K562 (cell line): ENCODE data around the gene ALG14.

Experiments
- BDP1 ChIP-seq: IDR thresholded peaks from 3 replicates; pipeline ENCODE4 v1.6.1; 2011; ENCODE audit not compliant: insufficient read length, insufficient read depth
- BRCA1 ChIP-seq, 2 experiments: fragments of 450-650 bp in 1 of 2; sonication (generic) in 1 of 2; formaldehyde crosslinking in 1 of 2; IDR thresholded peaks; 2 replicates each; pipeline versions ENCODE4 v1.5.0 to v1.6.1; 2017 to 2020; ENCODE audit warnings: mild to moderate bottlenecking in 1 of 2, missing genetic modification reagents in 1 of 2
- CREB1 ChIP-seq, 2 experiments: sonication (generic) in 1 of 2; formaldehyde crosslinking in 1 of 2; IDR thresholded peaks; 2 replicates each; pipeline versions ENCODE4 v1.6.1 to v1.8.0; 2012 to 2022; ENCODE audit warnings: inconsistent platforms in 1 of 2, mild to moderate bottlenecking in 1 of 2, missing genetic modification reagents in 1 of 2, moderate library complexity in 1 of 2
- CTCF ChIP-seq, 3 experiments: IDR thresholded peaks in 2 of 3; conservative IDR thresholded peaks in 1 of 3; 2 replicates each; pipeline ENCODE4 v1.5.1; 2011 to 2012; ENCODE audit warnings: low read length in 3 of 3, mild to moderate bottlenecking in 3 of 3, control low read depth in 2 of 3, improper control_type of control experiment in 1 of 3, inconsistent platforms in 1 of 3, low read depth in 1 of 3, mixed read lengths in 1 of 3, moderate library complexity in 1 of 3; ENCODE audit not compliant: insufficient read depth in 2 of 3
- ETV6 ChIP-seq, 3 experiments: fragments of 150-350 bp in 1 of 3; sonication (generic) in 1 of 3; formaldehyde crosslinking in 1 of 3; IDR thresholded peaks; 2 replicates each; pipeline versions ENCODE4 v1.6.1 to v1.8.0; 2014 to 2022; ENCODE audit warnings: borderline replicate concordance in 2 of 3, low read depth in 2 of 3, antibody characterized with exemption in 1 of 3, low read length in 1 of 3, mild to moderate bottlenecking in 1 of 3, missing genetic modification reagents in 1 of 3
- FOXJ3 ChIP-seq: sonication (generic); formaldehyde crosslinking; IDR thresholded peaks from 2 replicates; pipeline ENCODE4 v1.4.0; 2020; ENCODE audit warnings: mild to moderate bottlenecking, missing genetic modification reagents
- GABPB1 ChIP-seq: sonication (generic); formaldehyde crosslinking; IDR thresholded peaks from 2 replicates; pipeline ENCODE4 v1.8.0; 2022; ENCODE audit warnings: mild to moderate bottlenecking, missing genetic modification reagents
- SMARCC2 ChIP-seq: fragments of 450-650 bp; IDR thresholded peaks from 2 replicates; pipeline ENCODE4 v1.6.1; 2017; ENCODE audit warnings: antibody characterized with exemption, moderate library complexity, mild to moderate bottlenecking, low read depth
- TCF7 ChIP-seq: sonication (generic); IDR thresholded peaks from 2 replicates; pipeline ENCODE4 v1.6.1; 2016; ENCODE audit warnings: antibody characterized with exemption, borderline replicate concordance
- TFAM ChIP-seq: fragments of 250-450 bp; sonication (Bioruptor Pico); conservative IDR thresholded peaks from 2 replicates; pipeline ENCODE4 v1.5.0; 2021; ENCODE audit warnings: mild to moderate bottlenecking, moderate library complexity
- ZBTB8A ChIP-seq: fragments of 450-650 bp; IDR thresholded peaks from 2 replicates; pipeline ENCODE4 v1.6.1; 2018; ENCODE audit warnings: mild to moderate bottlenecking, moderate library complexity; ENCODE audit not compliant: partially characterized antibody
- ZFP36 ChIP-seq: fragments of 150-350 bp; IDR thresholded peaks from 2 replicates; pipeline ENCODE4 v1.6.1; 2018; ENCODE audit warnings: low read length, low read depth; ENCODE audit not compliant: partially characterized antibody
- ZNF274 ChIP-seq: IDR thresholded peaks from 2 replicates; pipeline ENCODE4 v1.6.1; 2011; ENCODE audit warnings: low read depth, mild to moderate bottlenecking, low read length, moderate library complexity, borderline replicate concordance

GRCh38 chr1:95021805-95022643, 50.7 kb downstream of the ALG14 start:
- TF ChIP-seq CTCF (IDR thresholded peaks at IDR 0.05 in 2 of 3, conservative IDR thresholded peaks at IDR 0.05 in 1 of 3; ENCODE audit: insufficient read depth in 2 of 3, low read depth in 1 of 3, low read length in 3 of 3) (no peak), GABPB1 (CRISPR knock-in tag) (no peak), ZNF274 (no peak), FOXJ3 (no peak), ZFP36 (no peak), SMARCC2 (no peak), BDP1 (no peak), ZBTB8A (no peak), ETV6 (IDR thresholded peaks at IDR 0.05; ENCODE audit: borderline replicate concordance in 1 of 2, low read depth in 2 of 2, low read length in 1 of 2) (no peak), ETV6 (CRISPR knock-in tag; IDR thresholded peaks at IDR 0.05; ENCODE audit: borderline replicate concordance) (no peak), BRCA1 (IDR thresholded peaks at IDR 0.05) (no peak), BRCA1 (CRISPR knock-in tag; IDR thresholded peaks at IDR 0.05) (no peak), TFAM (no peak), CREB1 (IDR thresholded peaks at IDR 0.05) (no peak), CREB1 (CRISPR knock-in tag; IDR thresholded peaks at IDR 0.05) (no peak), TCF7 (no peak)
